Measurements from ENCODE around the gene LARP1.

GRCh38 chr5:154842689-154843530 is 87.7 kb downstream of the LARP1 start:
- no peak for TF ChIP-seq EZH2 (IDR thresholded peaks at IDR 0.05; ENCODE audit: low read depth)
- TF ChIP-seq CTCF (conservative IDR thresholded peaks at IDR 0.05) = no peak
